ENCODE data around the gene PRKCH. TPM values are rescaled to one million over a fixed set of nuclear protein-coding genes. Genes with fewer than 3 reads are reported as not detected.

Gene PRKCH
- total RNA-seq, 1 experiment from 2014 or later = 58.6 TPM

GRCh38 chr14:61426048-61426447 is 104.7 kb downstream of the PRKCH start:
- no peak for DNase-seq (ENCODE audit: low read depth, low spot score)
- in situ Hi-C loops (cut with HindIII; ENCODE audit: low pct_unique_long_range_greater_than_20kb, low sequenced_read_pairs) = no loop called here

- no peak for DNase-seq (ENCODE audit: low read depth, low spot score)
- in situ Hi-C loops (cut with HindIII; ENCODE audit: low pct_unique_long_range_greater_than_20kb, low sequenced_read_pairs) = no loop called here
Observed at GRCh38 chr14:61428261-61428660, 106.9 kb downstream of the PRKCH start.

- in situ Hi-C loops (cut with HindIII; ENCODE audit: low pct_unique_long_range_greater_than_20kb, low sequenced_read_pairs) = no loop called here
- peak; percentile 71 for DNase-seq (ENCODE audit: low read depth, low spot score)
Observed at GRCh38 chr14:61429316-61429715, 107.9 kb downstream of the PRKCH start.

DNA sequence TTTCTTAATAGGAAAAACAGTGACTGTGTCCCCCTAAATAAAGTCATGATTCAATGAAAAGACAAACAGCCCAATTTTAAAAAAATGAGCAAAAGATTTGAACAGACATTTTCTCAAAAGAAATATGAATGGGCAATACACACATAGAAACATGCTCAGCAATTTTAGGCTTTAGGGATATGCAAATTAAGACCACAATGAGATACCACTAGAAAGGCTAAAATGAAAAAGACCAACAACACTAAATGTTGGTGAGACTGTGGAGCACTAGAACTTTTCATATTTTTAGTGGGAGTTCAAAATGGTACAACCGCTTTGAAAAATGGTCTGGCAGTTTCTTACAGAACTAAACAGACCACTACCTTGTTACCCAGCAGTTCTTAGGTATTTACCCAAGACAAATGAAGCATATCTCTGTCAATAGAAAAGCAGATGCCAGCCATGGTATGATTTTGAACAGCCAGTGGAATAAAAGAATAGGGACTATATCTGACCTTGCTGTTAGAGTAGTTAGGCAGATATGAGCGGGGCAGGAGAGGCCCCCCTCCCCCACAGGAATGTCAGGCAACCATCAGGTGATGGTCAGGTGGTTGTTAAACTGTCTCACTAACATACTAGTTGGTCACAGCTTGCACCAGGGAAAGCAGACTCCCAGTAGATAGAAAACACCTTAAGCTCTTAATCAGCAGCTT is 108.8 kb downstream of the PRKCH start:
- in situ Hi-C loops (cut with HindIII; ENCODE audit: low pct_unique_long_range_greater_than_20kb, low sequenced_read_pairs) = no loop called here
- DNase-seq (ENCODE audit: low read depth, low spot score) = no peak

- DNase-seq (ENCODE audit: low read depth, low spot score) = no peak
- in situ Hi-C loops (cut with HindIII; ENCODE audit: low pct_unique_long_range_greater_than_20kb, low sequenced_read_pairs) = no loop called here
Observed at GRCh38 chr14:61433169-61433568, 111.8 kb downstream of the PRKCH start.

DNA sequence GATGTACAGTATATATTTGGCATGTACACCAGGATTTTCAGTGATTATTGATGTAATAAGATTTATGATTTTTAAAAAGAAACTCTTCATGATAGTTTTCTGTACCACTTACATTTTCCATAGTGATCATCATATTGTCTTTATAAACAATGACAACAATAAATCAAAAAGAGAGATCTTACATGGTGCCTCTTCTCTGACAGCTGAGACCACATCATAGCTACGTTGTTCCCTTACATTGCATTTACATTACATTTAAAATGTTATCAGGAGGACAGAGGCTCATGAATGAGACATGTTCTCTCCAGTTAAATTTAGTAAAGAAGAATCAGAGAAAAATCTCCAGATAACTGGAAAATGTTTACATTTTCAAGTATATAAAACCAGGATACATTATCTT is 112.4 kb downstream of the PRKCH start:
- in situ Hi-C loops (cut with HindIII; ENCODE audit: low pct_unique_long_range_greater_than_20kb, low sequenced_read_pairs) = no loop called here
- DNase-seq (ENCODE audit: low read depth, low spot score) = no peak

DNA sequence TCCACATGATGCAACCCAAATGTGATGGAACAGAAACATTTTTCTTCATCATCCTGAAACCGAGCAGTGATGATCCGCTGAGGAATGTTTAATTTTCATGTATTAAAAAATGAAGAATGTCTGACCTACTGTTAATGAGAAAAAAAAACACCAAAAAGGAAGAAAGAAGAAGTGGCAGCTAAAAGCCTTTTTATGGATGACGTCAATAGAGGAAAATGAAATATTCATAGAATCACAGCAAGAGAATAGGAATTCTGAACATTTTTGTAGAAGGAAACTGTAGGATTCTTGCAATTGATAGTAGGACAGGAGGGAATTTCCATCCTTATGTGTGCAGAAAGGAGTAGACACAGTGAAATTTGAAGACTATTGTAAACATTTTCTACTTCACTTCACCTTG is 112.9 kb downstream of the PRKCH start:
- in situ Hi-C loops (cut with HindIII; ENCODE audit: low pct_unique_long_range_greater_than_20kb, low sequenced_read_pairs) = no loop called here
- no peak for DNase-seq (ENCODE audit: low read depth, low spot score)

- in situ Hi-C loops (cut with HindIII; ENCODE audit: low pct_unique_long_range_greater_than_20kb, low sequenced_read_pairs) = no loop called here
- DNase-seq (ENCODE audit: low read depth, low spot score) = no peak
Observed at GRCh38 chr14:61435563-61436337, 114.4 kb downstream of the PRKCH start.

DNA sequence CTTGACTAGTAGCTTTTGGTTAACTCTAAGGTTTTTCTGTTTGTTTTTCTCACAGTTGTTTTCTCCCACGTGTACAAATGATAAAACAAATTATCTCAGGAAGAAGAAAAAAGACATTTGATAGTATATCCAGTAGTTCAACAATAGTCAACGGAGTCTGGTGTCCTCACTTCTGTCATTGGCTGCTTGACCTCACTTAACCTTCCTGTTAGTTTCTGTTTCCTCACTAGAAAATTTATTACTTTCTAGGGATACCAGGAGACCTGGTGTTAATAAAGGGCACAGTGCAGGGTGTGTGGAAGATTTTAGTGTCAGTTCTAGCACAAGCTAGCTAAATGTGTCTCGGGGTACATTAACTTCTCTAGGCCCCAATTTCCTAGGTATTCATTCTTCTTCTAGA is 116.0 kb downstream of the PRKCH start:
- no peak for DNase-seq (ENCODE audit: low read depth, low spot score)
- in situ Hi-C loops (cut with HindIII; ENCODE audit: low pct_unique_long_range_greater_than_20kb, low sequenced_read_pairs) = no loop called here

DNA sequence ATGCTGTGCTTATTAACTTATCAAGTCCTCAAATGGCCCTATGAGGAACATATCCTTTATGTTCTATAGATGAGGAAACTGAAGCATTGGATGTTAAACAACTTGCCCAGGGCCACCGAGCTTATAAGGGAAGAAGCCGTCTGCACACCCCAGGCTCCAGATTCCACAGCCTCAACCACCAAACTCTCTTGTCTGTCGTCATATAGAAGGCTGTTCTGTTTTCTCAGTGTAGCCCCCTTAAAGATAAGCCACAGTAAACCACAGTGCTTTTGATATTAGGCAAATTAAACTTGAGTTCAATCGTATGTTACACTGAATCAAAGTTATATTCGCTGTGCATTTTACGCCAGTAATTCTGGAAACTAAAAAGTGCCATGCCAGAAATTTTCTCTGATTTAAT is 116.7 kb downstream of the PRKCH start:
- in situ Hi-C loops (cut with HindIII; ENCODE audit: low pct_unique_long_range_greater_than_20kb, low sequenced_read_pairs) = no loop called here
- peak; percentile 38 for DNase-seq (ENCODE audit: low read depth, low spot score)

DNA sequence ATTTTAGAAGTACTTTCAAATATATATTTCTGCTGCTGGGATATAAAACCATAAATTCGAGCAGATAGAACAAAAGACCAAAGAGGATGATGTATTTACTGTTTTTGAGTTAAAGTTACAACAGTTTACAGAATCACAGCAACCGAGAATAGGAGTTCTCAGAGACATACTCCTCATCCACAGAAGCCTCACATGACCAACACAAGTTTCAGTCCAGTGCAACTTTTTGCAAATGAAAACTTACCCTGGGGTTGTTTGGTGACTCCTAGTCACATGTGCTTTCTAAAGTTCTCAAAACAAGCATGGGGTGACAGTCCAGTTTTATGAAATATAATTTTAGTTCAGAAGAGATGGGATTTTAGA is 117.1 kb downstream of the PRKCH start:
- peak; percentile 92 for DNase-seq (ENCODE audit: low read depth, low spot score)
- in situ Hi-C loops (cut with HindIII; ENCODE audit: low pct_unique_long_range_greater_than_20kb, low sequenced_read_pairs) = no loop called here

DNA sequence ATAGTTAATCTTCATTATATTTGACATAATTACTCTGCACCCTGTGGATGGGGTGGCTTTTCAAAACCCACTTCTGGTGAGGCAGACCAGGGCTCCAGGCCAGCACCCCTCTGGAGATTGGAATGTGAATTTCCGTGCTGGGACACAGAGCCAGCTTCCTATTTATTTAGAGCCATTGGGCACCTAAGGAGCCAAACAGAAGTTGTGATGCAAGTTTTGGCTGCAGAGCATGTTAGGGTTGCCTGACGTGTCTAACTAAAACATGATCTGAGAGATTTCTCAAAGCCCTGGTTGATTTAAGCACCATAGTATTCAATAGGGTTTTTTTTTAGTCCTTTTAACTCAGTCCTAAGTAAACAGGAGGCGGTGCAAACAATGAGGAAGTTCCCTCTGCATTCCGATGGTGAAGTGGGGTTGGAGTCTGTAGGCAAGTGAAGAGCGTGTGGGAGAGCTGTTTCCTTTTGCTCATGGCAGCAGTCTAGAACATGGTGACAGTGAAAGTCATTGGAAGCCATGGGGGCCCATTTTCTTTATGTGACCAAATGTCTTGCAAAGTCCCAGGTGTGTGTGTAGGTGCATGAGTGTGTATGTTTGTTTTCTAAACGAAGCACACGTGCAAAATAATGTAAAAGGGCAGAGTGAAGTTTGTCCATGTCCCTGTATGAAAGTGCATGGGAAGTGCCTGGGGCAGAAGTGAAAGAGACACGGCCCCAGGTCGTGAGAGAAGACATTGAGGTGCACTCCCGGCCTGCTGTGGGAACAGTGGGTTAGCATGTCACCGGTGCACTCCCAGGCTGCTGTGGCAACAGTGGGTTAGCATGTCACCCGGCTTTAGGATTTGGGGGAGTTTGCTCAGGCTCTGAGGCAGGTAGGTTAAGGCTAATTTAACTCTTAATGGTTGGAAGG is 117.7 kb downstream of the PRKCH start:
- in situ Hi-C loops (cut with HindIII; ENCODE audit: low pct_unique_long_range_greater_than_20kb, low sequenced_read_pairs) = no loop called here
- peak; percentile 79 for DNase-seq (ENCODE audit: low read depth, low spot score)

DNA sequence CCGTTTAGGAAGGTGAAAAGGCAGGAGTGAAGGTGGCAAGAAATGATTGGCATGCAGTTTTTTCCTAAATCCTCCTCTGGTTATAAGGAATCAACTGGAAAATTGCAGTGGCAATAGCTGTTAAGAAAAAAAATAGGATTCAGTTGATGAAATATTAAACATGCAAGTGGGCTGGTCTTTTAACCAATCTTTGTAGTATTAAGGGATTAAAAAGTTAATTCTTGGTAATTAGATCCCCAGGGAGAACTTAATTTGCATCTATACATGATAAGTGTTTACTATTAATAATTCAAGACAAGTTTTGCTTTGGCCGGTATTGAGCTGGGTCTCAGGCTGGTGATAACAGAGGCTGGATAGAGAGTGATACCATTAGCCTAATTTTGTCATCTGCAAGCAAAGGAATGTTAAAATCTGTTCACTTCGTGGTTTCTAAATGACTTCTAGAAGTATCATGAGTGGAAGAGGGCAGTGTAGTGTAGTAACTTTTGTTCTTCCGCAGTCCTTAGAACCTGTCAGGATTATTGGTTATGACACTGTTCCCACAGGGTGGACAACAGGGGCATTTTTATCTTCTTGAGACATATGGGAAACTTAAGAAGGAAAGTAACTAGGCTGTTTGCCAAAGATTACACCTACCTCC is 118.5 kb downstream of the PRKCH start:
- no peak for DNase-seq (ENCODE audit: low read depth, low spot score)
- in situ Hi-C loops (cut with HindIII; ENCODE audit: low pct_unique_long_range_greater_than_20kb, low sequenced_read_pairs) = no loop called here

- in situ Hi-C loops (cut with HindIII; ENCODE audit: low pct_unique_long_range_greater_than_20kb, low sequenced_read_pairs) = no loop called here
- DNase-seq (ENCODE audit: low read depth, low spot score) = no peak
Observed at GRCh38 chr14:61443481-61443880, 122.1 kb downstream of the PRKCH start.

GRCh38 chr14:61444215-61444768 is 122.9 kb downstream of the PRKCH start:
- in situ Hi-C loops (cut with HindIII; ENCODE audit: low pct_unique_long_range_greater_than_20kb, low sequenced_read_pairs) = no loop called here
- no peak for DNase-seq (ENCODE audit: low read depth, low spot score)

DNA sequence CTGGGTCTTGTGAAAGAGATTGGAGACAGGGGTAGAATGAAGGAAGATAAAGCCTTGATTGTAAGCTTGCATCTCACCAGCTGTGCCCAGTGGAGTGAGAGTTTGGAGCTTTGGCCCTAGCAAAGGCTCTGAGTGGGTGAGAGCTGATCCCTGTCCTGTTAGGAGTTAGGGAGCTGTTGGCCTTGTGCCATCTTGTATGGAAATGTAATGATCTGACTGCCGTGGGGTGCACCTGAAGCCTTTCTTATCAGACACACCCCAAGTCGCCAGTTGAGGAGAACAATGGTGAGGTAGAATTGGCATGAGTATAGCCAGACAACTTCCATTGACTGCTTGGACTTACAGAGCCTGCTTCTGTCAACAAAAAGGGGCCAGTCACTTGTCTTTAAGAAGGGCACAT is 130.1 kb downstream of the PRKCH start:
- DNase-seq (ENCODE audit: low read depth, low spot score) = no peak
- in situ Hi-C loops (cut with HindIII; ENCODE audit: low pct_unique_long_range_greater_than_20kb, low sequenced_read_pairs) = loop anchor here (25.0 kb wide), 1 partner anchor 286 kb away; no protein-coding TSS in a partner anchor

DNA sequence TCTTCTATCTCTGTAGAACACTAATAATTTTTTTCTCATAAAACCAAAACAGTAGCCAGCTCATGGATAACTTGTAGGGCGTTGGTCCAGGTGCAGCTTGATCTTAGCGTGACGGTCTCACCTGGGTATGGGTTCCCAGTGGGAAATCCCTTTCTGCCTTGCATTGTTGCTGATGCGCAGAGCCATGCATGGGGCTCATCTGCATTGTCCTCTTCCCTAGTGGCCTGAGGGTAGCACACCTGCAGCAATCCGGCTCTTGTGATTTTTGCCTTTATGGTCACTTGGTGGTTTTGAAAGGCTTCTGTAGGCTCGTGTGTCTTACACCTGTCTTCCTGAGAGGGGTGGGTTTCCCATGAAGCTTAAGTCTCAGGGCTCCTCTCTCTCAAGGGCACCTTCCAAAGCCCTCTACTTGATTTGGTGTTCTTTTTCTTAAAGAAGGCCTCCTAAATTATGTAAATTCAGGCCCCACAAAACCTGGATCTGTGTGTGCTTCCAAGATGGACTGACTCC is 130.6 kb downstream of the PRKCH start:
- in situ Hi-C loops (cut with HindIII; ENCODE audit: low pct_unique_long_range_greater_than_20kb, low sequenced_read_pairs) = loop anchor here (25.0 kb wide), 1 partner anchor 285 kb away; no protein-coding TSS in a partner anchor
- DNase-seq (ENCODE audit: low read depth, low spot score) = no peak
